SU-DHL-6 (cell line): ENCODE measurements around the gene PDE8B.

Experiments used
- H2AFZ ChIP-seq: fragments of 200-600 bp; sonication (generic); 2 replicates; pipeline ENCODE4 v1.6.1; 2014; ENCODE audit warnings: low read depth, mild to moderate bottlenecking, moderate library complexity, mixed read lengths, antibody characterized with exemption, low read length; ENCODE audit not compliant: severe bottlenecking
- H3F3A ChIP-seq: fragments of 200-600 bp; shearing (Covaris generic); 2 replicates; pipeline ENCODE4 v1.6.0; 2016; ENCODE audit warnings: antibody characterized with exemption, mild to moderate bottlenecking; ENCODE audit not compliant: insufficient read depth
- H3K27ac ChIP-seq: fragments of 200-600 bp; sonication (generic); 2 replicates; pipeline ENCODE4 v1.5.1; 2016; ENCODE audit warnings: low read depth, mild to moderate bottlenecking, low read length, moderate library complexity, mixed read lengths
- H3K27me3 ChIP-seq: fragments of 200-600 bp; sonication (generic), shearing (Covaris generic); 2 replicates; pipeline ENCODE4 v1.6.0; 2014; ENCODE audit warnings: mild to moderate bottlenecking, low read length
- H3K36me3 ChIP-seq: fragments of 200-600 bp; sonication (generic); 2 replicates; pipeline ENCODE4 v1.6.1; 2014; ENCODE audit warnings: mild to moderate bottlenecking, low read length, mixed read lengths
- H3K4me2 ChIP-seq: fragments of 300-600, 200-600 bp; shearing (Covaris generic), sonication (generic); 2 replicates; pipeline ENCODE4 v1.6.0; 2014; ENCODE audit warnings: low read length, low read depth, mild to moderate bottlenecking; ENCODE audit not compliant: poor library complexity, severe bottlenecking
- H3K4me3 ChIP-seq: fragments of 200-600 bp; sonication (generic); 2 replicates; pipeline ENCODE4 v1.5.1; 2014; ENCODE audit warnings: antibody characterized with exemption, low read length, mild to moderate bottlenecking, mixed read lengths; ENCODE audit not compliant: insufficient read depth, poor library complexity, severe bottlenecking
- H3K79me2 ChIP-seq: fragments of 200-600 bp; sonication (generic); 2 replicates; pipeline ENCODE4 v1.6.1; 2014; ENCODE audit warnings: mild to moderate bottlenecking, low read length, moderate library complexity; ENCODE audit not compliant: insufficient read depth
- H3K9ac ChIP-seq: fragments of 200-600 bp; sonication (generic); 2 replicates; pipeline ENCODE4 v1.7.0; 2014; ENCODE audit warnings: mild to moderate bottlenecking, low read length
- H3K9me2 ChIP-seq: fragments of 200-600 bp; sonication (generic); replicated peaks from 2 replicates; pipeline ENCODE4 v1.6.1; 2014; ENCODE audit warnings: low read length; ENCODE audit not compliant: insufficient read depth
- H3K9me3 ChIP-seq: fragments of 200-600 bp; sonication (generic); 2 replicates; pipeline ENCODE4 v1.6.1; 2014; ENCODE audit warnings: low read length, mixed read lengths; ENCODE audit not compliant: insufficient read depth
- H4K20me1 ChIP-seq: fragments of 200-600 bp; sonication (generic); 2 replicates; pipeline ENCODE4 v1.6.1; 2014; ENCODE audit warnings: low read depth, mild to moderate bottlenecking, antibody characterized with exemption, low read length, moderate library complexity, mixed read lengths
- CTCF ChIP-seq: fragments of 200-600 bp; sonication (generic); IDR thresholded peaks from one replicate; pipeline ENCODE4 v1.5.1; 2017; ENCODE audit warnings: antibody characterized with exemption, mild to moderate bottlenecking, low read length, moderate library complexity; ENCODE audit not compliant: insufficient read depth, poor library complexity, severe bottlenecking
- EZH2phosphoT487 ChIP-seq: fragments of 200-600 bp; sonication (generic), shearing (Covaris generic); conservative IDR thresholded peaks from 2 replicates; pipeline ENCODE4 v1.6.1; 2018; ENCODE audit warnings: mild to moderate bottlenecking, antibody characterized with exemption, low read length, moderate library complexity, mixed read lengths

Gene PDE8B

GRCh38 chr5:77210091-77210963 is at the start of gene PDE8B:
PDE8B (plus strand) TSS chr5:77210680; CDS start chr5:77210926, 246 bp downstream.
- H3K9ac ChIP-seq, result no peak within 1 kb of the TSS
- no peaks in the 10 kb centered on the region for H3K9me3 ChIP-seq
- peak within 1 kb of the TSS; percentile 15 for H3K4me3 ChIP-seq
- H3K27me3 ChIP-seq, result no peaks in the 10 kb centered on the region
- H2AFZ ChIP-seq, result no peak within 1 kb of the TSS
- no peaks in the 10 kb centered on the region for H3F3A ChIP-seq
- H3K9me2 ChIP-seq, result no peaks in the 10 kb centered on the region
- H3K79me2 ChIP-seq, result no peaks in the 10 kb centered on the region
- no peak within 1 kb of the TSS for H3K27ac ChIP-seq
- no peak for TF ChIP-seq EZH2phosphoT487
- no peak for TF ChIP-seq CTCF
- no peaks in the 10 kb centered on the region for H3K36me3 ChIP-seq
- no peaks in the 10 kb centered on the region for H4K20me1 ChIP-seq
- peak within 1 kb of the TSS; percentile 39 for H3K4me2 ChIP-seq

- Histone ChIP-seq H3K27me3 (no peaks in the 10 kb centered on the region), H3K4me3 (no peak overlapping the region), H3K9me2 (no peaks in the 10 kb centered on the region), H3K79me2 (no peaks in the 10 kb centered on the region), H3K9me3 (no peaks in the 10 kb centered on the region), H4K20me1 (no peaks in the 10 kb centered on the region), H3K36me3 (no peaks in the 10 kb centered on the region), H2AFZ (no peak overlapping the region), H3K27ac (no peak overlapping the region), H3K9ac (no peak overlapping the region), H3K4me2 (no peak overlapping the region), H3F3A (no peaks in the 10 kb centered on the region)
- TF ChIP-seq EZH2phosphoT487, result no peak
- TF ChIP-seq CTCF, result no peak
These were observed 47.0 kb upstream of the PDE8B start for GRCh38 chr5:77163453-77163852.

- Histone ChIP-seq H3K79me2 (no peaks in the 10 kb centered on the region), H3K4me3 (no peak overlapping the region), H4K20me1 (no peaks in the 10 kb centered on the region), H3K36me3 (no peaks in the 10 kb centered on the region), H3K9me2 (no peaks in the 10 kb centered on the region), H3K9ac (no peak overlapping the region), H3F3A (no peaks in the 10 kb centered on the region), H3K9me3 (no peaks in the 10 kb centered on the region), H3K27ac (no peak overlapping the region), H3K27me3 (no peaks in the 10 kb centered on the region), H3K4me2 (no peak overlapping the region), H2AFZ (no peak overlapping the region)
- TF ChIP-seq EZH2phosphoT487 (no peak), CTCF (no peak)
These were observed 43.4 kb upstream of the PDE8B start for GRCh38 chr5:77167063-77167462.
